ENCODE results near the gene ABHD15. TPM values are rescaled to one million over a fixed set of nuclear protein-coding genes. Genes with fewer than 3 reads are reported as not detected.
A peak's percentile ranks its signal among the peaks of the same experiment; 100 is the strongest.

The ABHD15 gene
- total and polyA plus RNA-seq, 2 donors (not counting 3 experiments of a cell fraction or from before 2014, with no cell fraction given) = 3.8 to 5.6 TPM

DNA sequence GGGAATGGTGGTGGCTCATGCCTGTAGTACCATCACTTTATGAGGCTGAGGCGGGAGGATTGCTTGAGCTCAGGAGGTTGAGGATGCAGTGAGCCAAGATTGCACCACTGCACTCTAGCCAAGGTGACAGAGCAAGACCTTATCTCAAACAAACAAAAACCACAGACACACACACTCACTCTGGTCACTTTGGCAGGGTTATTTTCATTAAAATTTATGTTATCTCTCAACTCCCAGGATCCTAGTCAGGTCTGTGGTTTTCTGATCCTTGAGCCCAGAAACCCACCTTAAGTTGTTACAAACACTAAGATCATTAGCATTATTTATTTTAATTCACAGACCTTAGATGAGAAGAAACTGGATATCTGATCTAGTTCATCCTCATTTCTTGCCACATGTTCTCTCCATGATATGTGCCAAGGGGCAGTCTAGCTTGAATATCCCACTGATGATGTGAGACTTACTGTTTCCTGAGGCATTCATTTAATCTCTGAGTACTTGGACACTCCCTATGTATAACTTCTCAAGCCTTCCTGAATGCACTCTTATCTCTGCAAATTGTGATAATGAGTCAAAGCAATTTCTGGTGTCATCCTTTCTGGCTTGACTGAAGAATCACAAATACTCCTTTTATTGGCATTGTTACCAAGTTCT, 9.6 kb downstream of the ABHD15 start:
- H3K79me2 ChIP-seq (ENCODE audit: control insufficient read depth, insufficient read depth, low read length) = no peaks in the 10 kb centered on the region
- H3K9me3 ChIP-seq (replicated peaks; ENCODE audit: control insufficient read depth, insufficient read depth, low read length) = no peaks in the 10 kb centered on the region
- BruUV-seq (replicated peaks) = no TSS peak
- H3K9ac ChIP-seq (replicated peaks; ENCODE audit: extremely low read depth, insufficient read depth, low read length) = no peak overlapping the region
- POLR2A ChIA-PET = no interaction called here
- H2AFZ ChIP-seq (ENCODE audit: low read depth, low read length) = no peak overlapping the region
- no peak overlapping the region for H3K4me2 ChIP-seq (ENCODE audit: insufficient read depth, low read length)
- H4K20me1 ChIP-seq (replicated peaks; ENCODE audit: control insufficient read depth, extremely low read depth, insufficient read depth, low read length) = no peaks in the 10 kb centered on the region
- intact Hi-C loops (cut with micrococcal nuclease) = no loop called here
- H3K36me3 ChIP-seq (ENCODE audit: control insufficient read depth in 2 of 2, extremely low read depth in 1 of 2, insufficient read depth in 2 of 2, low read length in 2 of 2) = no peaks in the 10 kb centered on the region
- H3K27me3 ChIP-seq (ENCODE audit: control insufficient read depth in 2 of 2, insufficient read depth in 2 of 2, low read length in 2 of 2) = no peaks in the 10 kb centered on the region
- FAIRE-seq (no peak), DNase-seq (ENCODE audit: low read depth, low spot score) (no peak)
- H3K4me1 ChIP-seq (ENCODE audit: control insufficient read depth, extremely low read depth, insufficient read depth, low read length) = no peaks in the 10 kb centered on the region
- no peak overlapping the region for H3K27ac ChIP-seq (ENCODE audit: insufficient read depth, low read depth, low read length)
- dilution Hi-C loops (cut with MboI; ENCODE audit: extremely low pct_ligation_motif_present, low sequenced_read_pairs) = no loop called here
- CTCF ChIA-PET = interaction anchor here (1.4 to 4.1 kb wide), 3 partner anchors 9 to 21 kb away, joined by 3 to 16 read pairs (median 8); partner anchors contain the start of gene ABHD15
- no peak overlapping the region for H3K4me3 ChIP-seq (replicated peaks in 1 of 3; ENCODE audit: insufficient read depth in 1 of 3, low read depth in 1 of 3, low read length in 3 of 3)
- TF ChIP-seq GATA2 (IDR thresholded peaks at IDR 0.05; ENCODE audit: insufficient read depth, insufficient read length, low read depth, low read length) (peak; percentile 16), FOS (IDR thresholded peaks at IDR 0.05; ENCODE audit: borderline replicate concordance, insufficient read depth, low read length) (no peak), MYC (IDR thresholded peaks at IDR 0.05; ENCODE audit: low read depth, low read length) (no peak), EZH2 (IDR thresholded peaks at IDR 0.05; ENCODE audit: borderline replicate concordance, low read depth, low read length, severe bottlenecking) (no peak), POLR2A (IDR thresholded peaks at IDR 0.05; ENCODE audit: low read depth, low read length) (no peak), JUN (IDR thresholded peaks at IDR 0.05; ENCODE audit: borderline replicate concordance, insufficient read depth, insufficient read length, low read depth) (no peak)
- TF ChIP-seq, protein P1, sequence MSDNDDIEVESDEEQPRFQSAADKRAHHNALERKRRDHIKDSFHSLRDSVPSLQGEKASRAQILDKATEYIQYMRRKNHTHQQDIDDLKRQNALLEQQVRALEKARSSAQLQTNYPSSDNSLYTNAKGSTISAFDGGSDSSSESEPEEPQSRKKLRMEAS (IDR thresholded peaks at IDR 0.05; ENCODE audit: insufficient read depth, insufficient read length) = no peak
- H3K9me1 ChIP-seq (replicated peaks; ENCODE audit: control insufficient read depth, extremely low read depth, insufficient read depth, low read length) = no peaks in the 10 kb centered on the region

DNA sequence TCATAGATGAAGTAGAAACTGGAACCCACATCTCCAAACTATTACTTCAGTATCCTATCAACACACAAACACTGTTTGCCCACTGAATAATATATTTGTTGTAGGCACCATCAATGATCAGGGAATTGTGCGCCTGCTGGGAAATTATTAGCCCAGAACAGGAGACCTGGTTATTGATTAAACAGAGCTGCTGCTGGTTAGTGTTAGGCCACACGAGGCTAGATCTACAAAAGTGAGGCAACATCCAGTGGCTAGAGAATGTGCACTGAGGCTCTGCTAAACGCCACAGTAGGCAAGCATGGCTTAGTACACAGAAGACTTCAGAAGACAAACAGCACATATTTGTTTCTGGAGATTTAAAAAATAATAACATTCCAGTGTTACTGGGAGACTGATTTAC, 11.0 kb downstream of the ABHD15 start:
- CTCF ChIA-PET = interaction anchor here (0.9 to 4.1 kb wide), 3 partner anchors 10 to 19 kb away, joined by 3 to 16 read pairs (median 8); partner anchors contain the start of gene ABHD15
- DNase-seq (ENCODE audit: low read depth, low spot score) = no peak
- FAIRE-seq = no peak
- no TSS peak for BruUV-seq (replicated peaks)
- no peak overlapping the region for H3K9ac ChIP-seq (replicated peaks; ENCODE audit: extremely low read depth, insufficient read depth, low read length)
- H3K4me2 ChIP-seq (ENCODE audit: insufficient read depth, low read length) = no peak overlapping the region
- no peaks in the 10 kb centered on the region for H3K9me1 ChIP-seq (replicated peaks; ENCODE audit: control insufficient read depth, extremely low read depth, insufficient read depth, low read length)
- no peaks in the 10 kb centered on the region for H3K79me2 ChIP-seq (ENCODE audit: control insufficient read depth, insufficient read depth, low read length)
- TF ChIP-seq JUN (IDR thresholded peaks at IDR 0.05; ENCODE audit: borderline replicate concordance, insufficient read depth, insufficient read length, low read depth) (no peak), POLR2A (IDR thresholded peaks at IDR 0.05; ENCODE audit: low read depth, low read length) (no peak), MYC (IDR thresholded peaks at IDR 0.05; ENCODE audit: low read depth, low read length) (no peak), EZH2 (IDR thresholded peaks at IDR 0.05; ENCODE audit: borderline replicate concordance, low read depth, low read length, severe bottlenecking) (no peak), POLR2AphosphoS5 (IDR thresholded peaks at IDR 0.05; ENCODE audit: insufficient read depth, low read depth, low read length) (no peak), FOS (IDR thresholded peaks at IDR 0.05; ENCODE audit: borderline replicate concordance, insufficient read depth, low read length) (no peak), GATA2 (IDR thresholded peaks at IDR 0.05; ENCODE audit: insufficient read depth, insufficient read length, low read depth, low read length) (no peak)
- TF ChIP-seq, protein P1 (IDR thresholded peaks at IDR 0.05; ENCODE audit: insufficient read depth, insufficient read length) = no peak
- TF ChIP-seq, protein P2, sequence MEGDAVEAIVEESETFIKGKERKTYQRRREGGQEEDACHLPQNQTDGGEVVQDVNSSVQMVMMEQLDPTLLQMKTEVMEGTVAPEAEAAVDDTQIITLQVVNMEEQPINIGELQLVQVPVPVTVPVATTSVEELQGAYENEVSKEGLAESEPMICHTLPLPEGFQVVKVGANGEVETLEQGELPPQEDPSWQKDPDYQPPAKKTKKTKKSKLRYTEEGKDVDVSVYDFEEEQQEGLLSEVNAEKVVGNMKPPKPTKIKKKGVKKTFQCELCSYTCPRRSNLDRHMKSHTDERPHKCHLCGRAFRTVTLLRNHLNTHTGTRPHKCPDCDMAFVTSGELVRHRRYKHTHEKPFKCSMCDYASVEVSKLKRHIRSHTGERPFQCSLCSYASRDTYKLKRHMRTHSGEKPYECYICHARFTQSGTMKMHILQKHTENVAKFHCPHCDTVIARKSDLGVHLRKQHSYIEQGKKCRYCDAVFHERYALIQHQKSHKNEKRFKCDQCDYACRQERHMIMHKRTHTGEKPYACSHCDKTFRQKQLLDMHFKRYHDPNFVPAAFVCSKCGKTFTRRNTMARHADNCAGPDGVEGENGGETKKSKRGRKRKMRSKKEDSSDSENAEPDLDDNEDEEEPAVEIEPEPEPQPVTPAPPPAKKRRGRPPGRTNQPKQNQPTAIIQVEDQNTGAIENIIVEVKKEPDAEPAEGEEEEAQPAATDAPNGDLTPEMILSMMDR (IDR thresholded peaks at IDR 0.05; ENCODE audit: extremely low read depth in 1 of 2, insufficient read depth in 1 of 2, low read depth in 1 of 2, low read length in 2 of 2) = no peak
- H4K20me1 ChIP-seq (replicated peaks; ENCODE audit: control insufficient read depth, extremely low read depth, insufficient read depth, low read length) = peaks cover 2% of the 10 kb centered on the region
- H3K27me3 ChIP-seq (ENCODE audit: control insufficient read depth in 2 of 2, insufficient read depth in 2 of 2, low read length in 2 of 2) = no peaks in the 10 kb centered on the region
- no peak overlapping the region for H3K4me3 ChIP-seq (replicated peaks in 1 of 3; ENCODE audit: insufficient read depth in 1 of 3, low read depth in 1 of 3, low read length in 3 of 3)
- POLR2A ChIA-PET = no interaction called here
- no peaks in the 10 kb centered on the region for H3K4me1 ChIP-seq (ENCODE audit: control insufficient read depth, extremely low read depth, insufficient read depth, low read length)
- dilution Hi-C loops (cut with MboI; ENCODE audit: extremely low pct_ligation_motif_present, low sequenced_read_pairs) = no loop called here
- H3K27ac ChIP-seq (ENCODE audit: insufficient read depth, low read depth, low read length) = no peak overlapping the region
- H2AFZ ChIP-seq (ENCODE audit: low read depth, low read length) = no peak overlapping the region
- no peaks in the 10 kb centered on the region for H3K36me3 ChIP-seq (ENCODE audit: control insufficient read depth in 2 of 2, extremely low read depth in 1 of 2, insufficient read depth in 2 of 2, low read length in 2 of 2)
- intact Hi-C loops (cut with micrococcal nuclease) = no loop called here
- no peaks in the 10 kb centered on the region for H3K9me3 ChIP-seq (replicated peaks; ENCODE audit: control insufficient read depth, insufficient read depth, low read length)

Measured in endothelial cell of umbilical vein (primary cell).